Activated CD4-positive, alpha-beta T cell treated with anti-CD3 and anti-CD28 coated beads, Interleukin-2, amount 10 ng/mL, durations not matched to agents 24 days and 14 days (primary cell): ENCODE measurements around the gene FLT3. TPM values are rescaled to one million over a fixed set of nuclear protein-coding genes. Genes with fewer than 3 reads are reported as not detected.
"Not testable (repeated sequence)": the region's sequence is repeated elsewhere in the genome, so short reads cannot be mapped to it uniquely, and the experiment has no call there.

Source experiments
- DNase-seq: peaks from one replicate; pipeline ENCODE4 v3.0.0; 2022
- H3K27ac Mint-ChIP-seq: one replicate; pipeline ENCODE4 v1.8.0; 2022; ENCODE audit warnings: mild to moderate bottlenecking, mixed read lengths
- H3K27me3 Mint-ChIP-seq: one replicate; pipeline ENCODE4 v1.8.0; 2022; ENCODE audit warnings: mixed read lengths
- H3K36me3 Mint-ChIP-seq: one replicate; pipeline ENCODE4 v1.8.0; 2022; ENCODE audit warnings: low read depth, mild to moderate bottlenecking, mixed read lengths
- H3K4me1 Mint-ChIP-seq: one replicate; pipeline ENCODE4 v1.8.0; 2021; ENCODE audit warnings: mixed read lengths
- H3K4me3 Mint-ChIP-seq: one replicate; pipeline ENCODE4 v1.8.0; 2022; ENCODE audit warnings: mild to moderate bottlenecking, moderate library complexity, mixed read lengths
- H3K9me3 Mint-ChIP-seq: one replicate; pipeline ENCODE4 v1.8.0; 2021; ENCODE audit warnings: mixed read lengths
- intact Hi-C: fragments of 100-400 bp; cut with micrococcal nuclease; formaldehyde crosslinking; loops from one replicate; pipeline ENCODE4 v1.15.1; 2023
- total RNA-seq: library from RNA; stranded (reverse); gene quantifications from 2 replicates; pipeline ENCODE4 v1.2.3, GENCODE V29; 2022

Gene FLT3
- total RNA-seq, 1 donor from 2014 or later, result not detected

GRCh38 chr13:28128030-28128429 lies 27.7 kb upstream of the FLT3 start:
- intact Hi-C loops, result no loop called here
- Mint-ChIP-seq H3K4me3 (no peak overlapping the region), H3K27me3 (peaks cover 10% of the 10 kb centered on the region), H3K9me3 (no peaks in the 10 kb centered on the region), H3K4me1 (no peaks in the 10 kb centered on the region), H3K27ac (no peak overlapping the region), H3K36me3 (no peaks in the 10 kb centered on the region)
- DNase-seq, result no peak

- Mint-ChIP-seq H3K27ac (no peak overlapping the region), H3K36me3 (no peaks in the 10 kb centered on the region), H3K9me3 (no peaks in the 10 kb centered on the region), H3K27me3 (peaks cover 14% of the 10 kb centered on the region), H3K4me1 (peaks cover 10% of the 10 kb centered on the region), H3K4me3 (no peak overlapping the region)
- no peak for DNase-seq
- intact Hi-C loops, result no loop called here
Observed at GRCh38 chr13:28121224-28121623, 20.8 kb upstream of the FLT3 start.

- intact Hi-C loops, result no loop called here
- H3K27me3 Mint-ChIP-seq, result peaks cover 16% of the 10 kb centered on the region
- H3K9me3 Mint-ChIP-seq, result no peaks in the 10 kb centered on the region
- H3K4me3 Mint-ChIP-seq, result no peak overlapping the region
- no peak overlapping the region for H3K27ac Mint-ChIP-seq
- no peaks in the 10 kb centered on the region for H3K36me3 Mint-ChIP-seq
- DNase-seq, result no peak
- peaks cover 10% of the 10 kb centered on the region for H3K4me1 Mint-ChIP-seq
Observed at GRCh38 chr13:28120317-28120716, 19.9 kb upstream of the FLT3 start.

- intact Hi-C loops, result no loop called here
- no peak overlapping the region for H3K4me3 Mint-ChIP-seq
- H3K36me3 Mint-ChIP-seq, result no peaks in the 10 kb centered on the region
- peaks cover 16% of the 10 kb centered on the region for H3K27me3 Mint-ChIP-seq
- no peaks in the 10 kb centered on the region for H3K9me3 Mint-ChIP-seq
- H3K27ac Mint-ChIP-seq, result no peak overlapping the region
- DNase-seq, result no peak
- peaks cover 10% of the 10 kb centered on the region for H3K4me1 Mint-ChIP-seq
Observed at GRCh38 chr13:28117689-28118377, 17.5 kb upstream of the FLT3 start.

GRCh38 chr13:28116736-28117135 lies 16.4 kb upstream of the FLT3 start:
- Mint-ChIP-seq H3K27ac (no peak overlapping the region), H3K4me1 (peaks cover 4% of the 10 kb centered on the region), H3K27me3 (peaks cover 16% of the 10 kb centered on the region), H3K4me3 (no peak overlapping the region), H3K9me3 (no peaks in the 10 kb centered on the region), H3K36me3 (no peaks in the 10 kb centered on the region)
- no peak for DNase-seq
- intact Hi-C loops, result no loop called here

GRCh38 chr13:28110414-28110813 lies 10.0 kb upstream of the FLT3 start:
- intact Hi-C loops, result no loop called here
- Mint-ChIP-seq H3K27me3 (peaks cover 19% of the 10 kb centered on the region), H3K4me3 (no peak overlapping the region), H3K9me3 (no peaks in the 10 kb centered on the region), H3K4me1 (no peaks in the 10 kb centered on the region), H3K36me3 (no peaks in the 10 kb centered on the region), H3K27ac (no peak overlapping the region)
- no peak for DNase-seq

- Mint-ChIP-seq H3K9me3 (no peaks in the 10 kb centered on the region), H3K27me3 (peaks cover 36% of the 10 kb centered on the region), H3K27ac (no peak overlapping the region), H3K4me1 (no peaks in the 10 kb centered on the region), H3K36me3 (no peaks in the 10 kb centered on the region), H3K4me3 (no peak overlapping the region)
- intact Hi-C loops, result no loop called here
- DNase-seq, result no peak
Observed at GRCh38 chr13:28106976-28107375, 6.6 kb upstream of the FLT3 start.

GRCh38 chr13:28101886-28102285 lies 1.5 kb upstream of the FLT3 start:
- not testable (repeated sequence) for H3K4me1 Mint-ChIP-seq, H3K4me3 Mint-ChIP-seq, DNase-seq, H3K36me3 Mint-ChIP-seq, H3K9me3 Mint-ChIP-seq, H3K27ac Mint-ChIP-seq
- peaks cover 56% of the 10 kb centered on the region for H3K27me3 Mint-ChIP-seq
- intact Hi-C loops, result loop anchor here (2.0 kb wide), 1 partner anchor 37 kb away; the partner anchor contains the start of gene PAN3

GRCh38 chr13:28099396-28100149 lies 803 bp downstream of the FLT3 start:
- intact Hi-C loops, result loop anchor here (2.0 kb wide), 1 partner anchor 39 kb away; the partner anchor contains the start of gene PAN3
- Mint-ChIP-seq H3K9me3 (no peaks in the 10 kb centered on the region), H3K27ac (no peak overlapping the region), H3K27me3 (peaks cover 60% of the 10 kb centered on the region), H3K4me3 (peak overlapping the region; percentile 73), H3K4me1 (peaks cover 3% of the 10 kb centered on the region), H3K36me3 (no peaks in the 10 kb centered on the region)
- no peak for DNase-seq

- peaks cover 61% of the 10 kb centered on the region for H3K27me3 Mint-ChIP-seq
- intact Hi-C loops, result no loop called here
Observed at GRCh38 chr13:28097503-28097902, 2.9 kb downstream of the FLT3 start.

GRCh38 chr13:28094306-28094705 lies 6.1 kb downstream of the FLT3 start:
- intact Hi-C loops, result no loop called here
- H3K27ac Mint-ChIP-seq, result no peak overlapping the region
- H3K27me3 Mint-ChIP-seq, result peaks cover 42% of the 10 kb centered on the region
- no peak overlapping the region for H3K4me3 Mint-ChIP-seq
- no peak for DNase-seq
- no peaks in the 10 kb centered on the region for H3K36me3 Mint-ChIP-seq
- H3K4me1 Mint-ChIP-seq, result no peaks in the 10 kb centered on the region
- no peaks in the 10 kb centered on the region for H3K9me3 Mint-ChIP-seq

More at GRCh38 chr13:28097503-28097902, 2.9 kb downstream of the FLT3 start:
- Mint-ChIP-seq H3K9me3 (no peaks in the 10 kb centered on the region), H3K4me3 (no peak overlapping the region), H3K36me3 (no peaks in the 10 kb centered on the region), H3K4me1 (peaks cover 3% of the 10 kb centered on the region), H3K27ac (no peak overlapping the region)
- no peak for DNase-seq

- H3K27ac Mint-ChIP-seq, result no peak overlapping the region
- intact Hi-C loops, result no loop called here
- no peaks in the 10 kb centered on the region for H3K4me1 Mint-ChIP-seq
- no peak for DNase-seq
- no peaks in the 10 kb centered on the region for H3K9me3 Mint-ChIP-seq
- no peak overlapping the region for H3K4me3 Mint-ChIP-seq
- H3K27me3 Mint-ChIP-seq, result peaks cover 41% of the 10 kb centered on the region
- no peaks in the 10 kb centered on the region for H3K36me3 Mint-ChIP-seq
Observed at GRCh38 chr13:28093881-28094280, 6.5 kb downstream of the FLT3 start.

GRCh38 chr13:28092431-28092830 lies 7.9 kb downstream of the FLT3 start:
- Mint-ChIP-seq H3K9me3 (no peaks in the 10 kb centered on the region), H3K36me3 (no peaks in the 10 kb centered on the region), H3K27me3 (peaks cover 35% of the 10 kb centered on the region), H3K27ac (no peak overlapping the region), H3K4me1 (no peaks in the 10 kb centered on the region), H3K4me3 (no peak overlapping the region)
- no peak for DNase-seq
- intact Hi-C loops, result no loop called here

GRCh38 chr13:28089065-28089464 lies 11.3 kb downstream of the FLT3 start:
- Mint-ChIP-seq H3K4me3 (no peak overlapping the region), H3K36me3 (no peaks in the 10 kb centered on the region), H3K9me3 (no peaks in the 10 kb centered on the region), H3K27ac (no peak overlapping the region), H3K4me1 (no peaks in the 10 kb centered on the region), H3K27me3 (peaks cover 23% of the 10 kb centered on the region)
- no peak for DNase-seq
- intact Hi-C loops, result no loop called here
